Measurements from ENCODE around the gene NCKAP1. TPM values are rescaled to one million over a fixed set of nuclear protein-coding genes. Genes with fewer than 3 reads are reported as not detected.

The NCKAP1 gene, protein sequence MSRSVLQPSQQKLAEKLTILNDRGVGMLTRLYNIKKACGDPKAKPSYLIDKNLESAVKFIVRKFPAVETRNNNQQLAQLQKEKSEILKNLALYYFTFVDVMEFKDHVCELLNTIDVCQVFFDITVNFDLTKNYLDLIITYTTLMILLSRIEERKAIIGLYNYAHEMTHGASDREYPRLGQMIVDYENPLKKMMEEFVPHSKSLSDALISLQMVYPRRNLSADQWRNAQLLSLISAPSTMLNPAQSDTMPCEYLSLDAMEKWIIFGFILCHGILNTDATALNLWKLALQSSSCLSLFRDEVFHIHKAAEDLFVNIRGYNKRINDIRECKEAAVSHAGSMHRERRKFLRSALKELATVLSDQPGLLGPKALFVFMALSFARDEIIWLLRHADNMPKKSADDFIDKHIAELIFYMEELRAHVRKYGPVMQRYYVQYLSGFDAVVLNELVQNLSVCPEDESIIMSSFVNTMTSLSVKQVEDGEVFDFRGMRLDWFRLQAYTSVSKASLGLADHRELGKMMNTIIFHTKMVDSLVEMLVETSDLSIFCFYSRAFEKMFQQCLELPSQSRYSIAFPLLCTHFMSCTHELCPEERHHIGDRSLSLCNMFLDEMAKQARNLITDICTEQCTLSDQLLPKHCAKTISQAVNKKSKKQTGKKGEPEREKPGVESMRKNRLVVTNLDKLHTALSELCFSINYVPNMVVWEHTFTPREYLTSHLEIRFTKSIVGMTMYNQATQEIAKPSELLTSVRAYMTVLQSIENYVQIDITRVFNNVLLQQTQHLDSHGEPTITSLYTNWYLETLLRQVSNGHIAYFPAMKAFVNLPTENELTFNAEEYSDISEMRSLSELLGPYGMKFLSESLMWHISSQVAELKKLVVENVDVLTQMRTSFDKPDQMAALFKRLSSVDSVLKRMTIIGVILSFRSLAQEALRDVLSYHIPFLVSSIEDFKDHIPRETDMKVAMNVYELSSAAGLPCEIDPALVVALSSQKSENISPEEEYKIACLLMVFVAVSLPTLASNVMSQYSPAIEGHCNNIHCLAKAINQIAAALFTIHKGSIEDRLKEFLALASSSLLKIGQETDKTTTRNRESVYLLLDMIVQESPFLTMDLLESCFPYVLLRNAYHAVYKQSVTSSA
- 100 to 1,000 TPM; 128 to 136 TPM for total RNA-seq
- 125 TPM for polyA plus RNA-seq (2013, experiment 1 of 2)
- polyA plus RNA-seq (2013, experiment 2 of 2) = 118 TPM
- long read RNA-seq, experiment 1, full-length matches to known transcripts = 15 of 75 reads
- long read RNA-seq, experiment 1, partial matches to known transcripts = 39 of 75 reads
- long read RNA-seq, experiment 1, other reads (novel, unspliced or antisense) = 21 of 75 reads
- long read RNA-seq, experiment 2, full-length matches to known transcripts = 131 of 176 reads
- long read RNA-seq, experiment 2, partial matches to known transcripts = 38 of 176 reads
- long read RNA-seq, experiment 2, other reads (novel, unspliced or antisense) = 7 of 176 reads
- long read RNA-seq, experiment 3, full-length matches to known transcripts = 23 of 51 reads
- long read RNA-seq, experiment 3, partial matches to known transcripts = 26 of 51 reads
- long read RNA-seq, experiment 3, other reads (novel, unspliced or antisense) = 2 of 51 reads
- long read RNA-seq, experiment 4, partial matches to known transcripts = 2 of 3 reads
- long read RNA-seq, experiment 4, other reads (novel, unspliced or antisense) = 1 of 3 reads

DNA sequence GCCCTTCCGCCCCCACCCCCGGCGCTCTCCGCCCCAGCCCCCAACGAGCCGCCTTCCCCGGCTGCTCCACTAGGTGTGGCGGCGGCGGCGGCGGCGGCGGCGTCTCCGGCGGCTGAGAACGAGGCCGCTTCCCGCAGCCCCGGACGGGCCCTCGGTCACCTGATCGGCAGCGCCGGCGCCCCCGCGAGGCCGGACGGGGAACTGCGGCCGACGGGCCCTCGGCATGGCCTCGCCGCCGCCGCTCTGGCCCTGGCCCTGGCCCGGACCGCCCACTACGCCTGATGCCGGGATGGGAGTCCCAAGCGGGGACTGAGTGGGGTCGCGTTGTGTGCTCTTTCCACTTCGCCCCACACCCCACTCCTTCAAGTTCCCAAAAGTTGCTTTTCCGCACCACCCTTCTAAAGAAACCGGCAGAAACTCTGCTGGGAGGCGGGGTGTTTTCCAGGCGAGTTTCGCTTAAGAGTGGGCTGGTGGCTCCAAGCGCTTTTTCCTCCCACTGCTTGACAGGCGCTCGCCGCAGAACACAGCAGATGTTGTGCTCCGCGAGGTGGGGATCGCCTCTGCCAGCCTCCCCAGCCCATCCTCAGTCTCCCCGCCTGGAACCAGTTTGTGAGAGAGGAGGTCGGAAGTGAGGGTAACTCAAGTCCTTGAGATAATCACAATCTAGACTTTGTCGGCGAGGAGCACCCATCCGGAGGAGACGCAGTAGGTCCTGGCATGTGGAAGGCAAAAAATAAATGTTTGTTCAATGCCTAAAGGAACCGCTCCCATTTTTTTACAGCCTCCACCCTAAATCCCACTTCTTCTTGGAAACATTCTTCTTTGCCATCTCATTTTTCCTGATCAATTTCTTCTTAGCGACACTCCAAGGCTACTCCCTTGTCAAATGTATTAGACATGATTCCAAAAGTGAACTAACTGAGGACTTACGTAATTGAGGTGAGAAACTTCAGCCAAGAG is at the start of gene NCKAP1:
TSS of gene NCKAP1 (minus strand) at position 117 of the 960 bp plus-strand sequence. CDS start 358 bp downstream, outside the sequence.
- TF ChIP-seq CTCF (conservative IDR thresholded peaks at IDR 0.05) = peak; percentile 94
- H3K9ac ChIP-seq (ENCODE audit: extremely low read depth, low read length, poor library complexity, severe bottlenecking) = peak within 1 kb of the TSS; percentile 76
- H3K4me1 Mint-ChIP-seq = peaks cover 25% of the 10 kb centered on the region
- DNase-seq = peak; percentile 98
- peaks cover 9% of the 10 kb centered on the region for H3K4me1 ChIP-seq (ENCODE audit: control insufficient read depth, insufficient read depth, low read length)
- no peaks in the 10 kb centered on the region for H3K36me3 Mint-ChIP-seq (ENCODE audit: low read depth)
- H3K4me3 Mint-ChIP-seq = peak within 1 kb of the TSS; percentile 94
- WGBS, 2 experiments (ENCODE audit: insufficient coverage in 1 of 2, insufficient read length in 1 of 2) = 14 to 24% methylated on average over 15 to 68 of the region's 68 CpGs
- peak within 1 kb of the TSS; percentile 96 for H3K27ac Mint-ChIP-seq
- H3K9me3 Mint-ChIP-seq = no peaks in the 10 kb centered on the region
- no peaks in the 10 kb centered on the region for H3K9me3 ChIP-seq (ENCODE audit: control insufficient read depth, low read length)
- H3K27me3 Mint-ChIP-seq (ENCODE audit: insufficient read depth) = no peaks in the 10 kb centered on the region
- H3K4me3 ChIP-seq (ENCODE audit: low read length) = peak within 1 kb of the TSS; percentile 96
- peak within 1 kb of the TSS; percentile 96 for H3K27ac ChIP-seq (ENCODE audit: low read depth, low read length)
- H3K27me3 ChIP-seq (ENCODE audit: control insufficient read depth, insufficient read depth, low read length, poor library complexity, severe bottlenecking) = no peaks in the 10 kb centered on the region
- H3K36me3 ChIP-seq (ENCODE audit: control insufficient read depth, insufficient read depth, low read length) = no peaks in the 10 kb centered on the region

GRCh38 chr2:183081911-183082310 is 43.7 kb upstream of the NCKAP1 start:
- 90% methylated on average over 1 of the region's 1 CpG; no CpG with 5 or more reads in 1 of the 2 experiments for WGBS, 2 experiments (ENCODE audit: insufficient coverage in 1 of 2, insufficient read length in 1 of 2)
- H3K27me3 Mint-ChIP-seq (ENCODE audit: insufficient read depth) = no peaks in the 10 kb centered on the region
- Histone ChIP-seq H3K9ac (ENCODE audit: extremely low read depth, low read length, poor library complexity, severe bottlenecking) (no peak overlapping the region), H3K27me3 (ENCODE audit: control insufficient read depth, insufficient read depth, low read length, poor library complexity, severe bottlenecking) (no peaks in the 10 kb centered on the region), H3K4me1 (ENCODE audit: control insufficient read depth, insufficient read depth, low read length) (no peaks in the 10 kb centered on the region), H3K4me3 (ENCODE audit: low read length) (no peak overlapping the region), H3K9me3 (ENCODE audit: control insufficient read depth, low read length) (no peaks in the 10 kb centered on the region), H3K27ac (ENCODE audit: low read depth, low read length) (no peak overlapping the region), H3K36me3 (ENCODE audit: control insufficient read depth, insufficient read depth, low read length) (no peaks in the 10 kb centered on the region)
- TF ChIP-seq CTCF (conservative IDR thresholded peaks at IDR 0.05) = no peak
- no peak overlapping the region for H3K4me3 Mint-ChIP-seq
- H3K27ac Mint-ChIP-seq = no peak overlapping the region
- H3K9me3 Mint-ChIP-seq = no peaks in the 10 kb centered on the region
- peaks cover 16% of the 10 kb centered on the region for H3K4me1 Mint-ChIP-seq
- H3K36me3 Mint-ChIP-seq (ENCODE audit: low read depth) = no peaks in the 10 kb centered on the region
- DNase-seq = no peak
